H9 (cell line): ENCODE measurements around the gene ZNF705A. TPM values are rescaled to one million over a fixed set of nuclear protein-coding genes. Genes with fewer than 3 reads are reported as not detected.

ENCODE experiments used
- DNase-seq: peaks from one replicate; pipeline ENCODE4 v3.0.0-alpha.2; 2017
- H2AFZ ChIP-seq: one replicate; pipeline ENCODE4 v1.6.1; 2013; ENCODE audit warnings: mild to moderate bottlenecking, low read length, control low read depth, moderate library complexity
- H2AK5ac ChIP-seq: 2 replicates; pipeline ENCODE4 v1.6.1; 2013; ENCODE audit warnings: low read length, control low read depth, mixed read lengths; ENCODE audit not compliant: insufficient read length
- H2BK120ac ChIP-seq: one replicate; pipeline ENCODE4 v1.6.1; 2013; ENCODE audit warnings: low read depth, mild to moderate bottlenecking, low read length, control low read depth, inconsistent platforms; ENCODE audit not compliant: poor library complexity, severe bottlenecking
- H2BK12ac ChIP-seq: 2 replicates; pipeline ENCODE4 v1.6.1; 2013; ENCODE audit warnings: low read length, control low read depth, mixed read lengths, low read depth; ENCODE audit not compliant: insufficient read length
- H2BK15ac ChIP-seq: 2 replicates; pipeline ENCODE4 v1.6.1; 2013; ENCODE audit warnings: low read depth, low read length, control low read depth
- H2BK20ac ChIP-seq: one replicate; pipeline ENCODE4 v1.6.1; 2013; ENCODE audit warnings: low read depth, mild to moderate bottlenecking, low read length, control low read depth, inconsistent platforms; ENCODE audit not compliant: poor library complexity, severe bottlenecking
- H2BK5ac ChIP-seq: 2 replicates; pipeline ENCODE4 v1.6.1; 2013; ENCODE audit warnings: low read length, control low read depth, mixed read lengths; ENCODE audit not compliant: insufficient read length
- H3K14ac ChIP-seq: 2 replicates; pipeline ENCODE4 v1.6.1; 2013; ENCODE audit warnings: low read length, control low read depth; ENCODE audit not compliant: insufficient read depth
- H3K18ac ChIP-seq: 2 replicates; pipeline ENCODE4 v1.6.1; 2013; ENCODE audit warnings: low read depth, mild to moderate bottlenecking, mixed read lengths, low read length, control low read depth; ENCODE audit not compliant: insufficient read length
- H3K23ac ChIP-seq: 2 replicates; pipeline ENCODE4 v1.6.1; 2013; ENCODE audit warnings: low read length, control low read depth, mixed read lengths, low read depth; ENCODE audit not compliant: insufficient read length
- H3K23me2 ChIP-seq: 2 replicates; pipeline ENCODE4 v1.6.1; 2013; ENCODE audit warnings: low read depth, mild to moderate bottlenecking, mixed read lengths, low read length, control low read depth; ENCODE audit not compliant: insufficient read length, poor library complexity, severe bottlenecking
- H3K27ac ChIP-seq: 2 replicates; pipeline ENCODE4 v1.5.1; 2013; ENCODE audit warnings: low read length, control low read depth, mixed read lengths, low read depth; ENCODE audit not compliant: insufficient read length
- H3K27me3 ChIP-seq: 2 replicates; pipeline ENCODE4 v1.6.1; 2013; ENCODE audit warnings: low read length, control low read depth, inconsistent platforms; ENCODE audit not compliant: insufficient read depth
- H3K4ac ChIP-seq: 2 replicates; pipeline ENCODE4 v1.6.1; 2013; ENCODE audit warnings: low read depth, mild to moderate bottlenecking, control low read depth, inconsistent platforms, low read length, moderate library complexity
- H3K4me1 ChIP-seq: 2 replicates; pipeline ENCODE4 v1.6.1; 2013; ENCODE audit warnings: low read length, control low read depth, inconsistent platforms; ENCODE audit not compliant: insufficient read depth
- H3K4me2 ChIP-seq: 2 replicates; pipeline ENCODE4 v1.6.1; 2013; ENCODE audit warnings: low read length, control low read depth, mixed read lengths; ENCODE audit not compliant: insufficient read length, insufficient read depth
- H3K56ac ChIP-seq: 2 replicates; pipeline ENCODE4 v1.6.1; 2013; ENCODE audit warnings: low read depth, mild to moderate bottlenecking, mixed read lengths, low read length, control low read depth; ENCODE audit not compliant: insufficient read length
- H3K79me1 ChIP-seq: 2 replicates; pipeline ENCODE4 v1.6.1; 2013; ENCODE audit warnings: low read depth, mild to moderate bottlenecking, moderate library complexity, low read length, control low read depth, inconsistent platforms; ENCODE audit not compliant: insufficient read depth, poor library complexity, severe bottlenecking
- H3K79me2 ChIP-seq: 2 replicates; pipeline ENCODE4 v1.6.1; 2013; ENCODE audit warnings: low read length, control low read depth, inconsistent platforms; ENCODE audit not compliant: insufficient read depth
- H3K9ac ChIP-seq: 2 replicates; pipeline ENCODE4 v1.6.1; 2013; ENCODE audit warnings: low read length, control low read depth, mixed read lengths; ENCODE audit not compliant: insufficient read length; ENCODE audit errors: extremely low read depth
- H3K9me3 ChIP-seq: one replicate; pipeline ENCODE4 v1.6.1; 2013; ENCODE audit warnings: low read depth, low read length, inconsistent platforms; ENCODE audit not compliant: control insufficient read depth
- H3T11ph ChIP-seq: one replicate; pipeline ENCODE4 v1.6.1; 2013; ENCODE audit warnings: mild to moderate bottlenecking, low read length, control low read depth, inconsistent platforms
- H4K20me1 ChIP-seq: one replicate; pipeline ENCODE4 v1.6.1; 2013; ENCODE audit not compliant: control insufficient read depth, insufficient read length, insufficient read depth
- H4K5ac ChIP-seq: 2 replicates; pipeline ENCODE4 v1.6.1; 2013; ENCODE audit warnings: low read depth, mild to moderate bottlenecking, mixed read lengths, low read length, control low read depth; ENCODE audit not compliant: insufficient read length
- H4K8ac ChIP-seq: replicated peaks from 2 replicates; pipeline ENCODE4 v1.6.1; 2013; ENCODE audit warnings: low read length, control low read depth, mixed read lengths, low read depth; ENCODE audit not compliant: insufficient read length
- H4K91ac ChIP-seq: 2 replicates; pipeline ENCODE4 v1.6.1; 2013; ENCODE audit warnings: low read depth, mild to moderate bottlenecking, moderate library complexity, mixed read lengths, low read length, control low read depth; ENCODE audit not compliant: insufficient read length
- H3K27ac Mint-ChIP-seq, 3 experiments: 2 replicates in 2 of 3; 3 replicates in 1 of 3; pipeline ENCODE4 v1.8.0; 2020 to 2021; ENCODE audit warnings: mixed read lengths in 3 of 3, mild to moderate bottlenecking in 1 of 3, moderate library complexity in 1 of 3
- H3K27me3 Mint-ChIP-seq: 2 replicates; pipeline ENCODE4 v1.8.0; 2021; ENCODE audit warnings: low read depth, mild to moderate bottlenecking, moderate library complexity, mixed read lengths
- H3K36me3 Mint-ChIP-seq, 3 experiments: 2 replicates in 2 of 3; 3 replicates in 1 of 3; pipeline ENCODE4 v1.8.0; 2020 to 2021; ENCODE audit warnings: low read depth in 3 of 3, mixed read lengths in 3 of 3; ENCODE audit not compliant: insufficient read depth in 1 of 3
- H3K4me1 Mint-ChIP-seq, 2 experiments: 2 replicates each; pipeline ENCODE4 v1.8.0; 2020; ENCODE audit warnings: mixed read lengths in 2 of 2
- H3K4me3 Mint-ChIP-seq, 2 experiments: 2 replicates in 1 of 2; 3 replicates in 1 of 2; pipeline ENCODE4 v1.8.0; 2020 to 2021; ENCODE audit warnings: mild to moderate bottlenecking in 2 of 2, mixed read lengths in 2 of 2, moderate library complexity in 1 of 2
- H3K9me3 Mint-ChIP-seq, 2 experiments: 2 replicates in 1 of 2; 3 replicates in 1 of 2; pipeline ENCODE4 v1.8.0; 2020; ENCODE audit warnings: mild to moderate bottlenecking in 2 of 2, mixed read lengths in 2 of 2, moderate library complexity in 1 of 2
- CTCF ChIP-seq: fragments of 200-600 bp; sonication (generic); conservative IDR thresholded peaks from 3 replicates; pipeline ENCODE4 v1.8.0; 2021; ENCODE audit warnings: antibody characterized with exemption, mild to moderate bottlenecking
- WGBS: extraction: QIAGEN DNeasy Blood & Tissue Kit; methylation state at CpG from one replicate; pipeline ENCODE4 v1.1.7; 2013; ENCODE audit warnings: missing lambda C conversion rate, low lambda C conversion rate, mixed read lengths; ENCODE audit not compliant: insufficient read length; ENCODE audit errors: extremely low coverage; 5-methylcytosine and 5-hydroxymethylcytosine counted together
- total RNA-seq: library from RNA; stranded (reverse); gene quantifications from 2 replicates; pipeline ENCODE4 v1.2.1, GENCODE V29; 2021

ZNF705A gene
- total RNA-seq, 1 experiment from 2014 or later: not detected

- Histone ChIP-seq H2BK15ac (no peak overlapping the region), H3K4me1 (no peaks in the 10 kb centered on the region), H2BK120ac (no peak overlapping the region), H3K18ac (no peak overlapping the region), H3K14ac (no peak overlapping the region), H4K91ac (no peak overlapping the region), H2BK20ac (no peak overlapping the region), H4K8ac (no peak overlapping the region), H3K27me3 (no peaks in the 10 kb centered on the region), H3T11ph (no peak overlapping the region), H3K4me2 (no peak overlapping the region), H2BK5ac (no peak overlapping the region), H3K4ac (no peak overlapping the region), H3K9me3 (no peaks in the 10 kb centered on the region), H3K79me1 (no peaks in the 10 kb centered on the region), H3K23me2 (no peaks in the 10 kb centered on the region), H2BK12ac (no peak overlapping the region), H3K79me2 (no peaks in the 10 kb centered on the region), H2AFZ (no peak overlapping the region), H3K9ac (no peak overlapping the region), H3K27ac (no peak overlapping the region), H3K56ac (no peak overlapping the region), H4K5ac (no peak overlapping the region), H4K20me1 (no peaks in the 10 kb centered on the region), H3K23ac (no peak overlapping the region), H2AK5ac (no peak overlapping the region)
- no peak for TF ChIP-seq CTCF
- Mint-ChIP-seq H3K36me3 (peaks cover 0 to 13% (median 0%) of the 10 kb centered on the region in 3 experiments; a peak in 1 of 7 replicates), H3K27me3 (peaks cover 5% of the 10 kb centered on the region; the same call in 1 of the 2 replicates), H3K4me3 (no peak overlapping the region), H3K4me1 (peaks cover 21 to 28% of the 10 kb centered on the region in 2 experiments), H3K27ac (no peak overlapping the region), H3K9me3 (peaks cover 4 to 7% of the 10 kb centered on the region in 2 experiments; a peak in 4 of 5 replicates)
- WGBS: no CpG with 5 or more reads among the region's 2 CpGs
- no peak for DNase-seq
Observed at GRCh38 chr12:8156416-8156815, 399 bp upstream of the ZNF705A start.
